Measurements from ENCODE around the gene ZNF789.

The ZNF789 gene

DNA sequence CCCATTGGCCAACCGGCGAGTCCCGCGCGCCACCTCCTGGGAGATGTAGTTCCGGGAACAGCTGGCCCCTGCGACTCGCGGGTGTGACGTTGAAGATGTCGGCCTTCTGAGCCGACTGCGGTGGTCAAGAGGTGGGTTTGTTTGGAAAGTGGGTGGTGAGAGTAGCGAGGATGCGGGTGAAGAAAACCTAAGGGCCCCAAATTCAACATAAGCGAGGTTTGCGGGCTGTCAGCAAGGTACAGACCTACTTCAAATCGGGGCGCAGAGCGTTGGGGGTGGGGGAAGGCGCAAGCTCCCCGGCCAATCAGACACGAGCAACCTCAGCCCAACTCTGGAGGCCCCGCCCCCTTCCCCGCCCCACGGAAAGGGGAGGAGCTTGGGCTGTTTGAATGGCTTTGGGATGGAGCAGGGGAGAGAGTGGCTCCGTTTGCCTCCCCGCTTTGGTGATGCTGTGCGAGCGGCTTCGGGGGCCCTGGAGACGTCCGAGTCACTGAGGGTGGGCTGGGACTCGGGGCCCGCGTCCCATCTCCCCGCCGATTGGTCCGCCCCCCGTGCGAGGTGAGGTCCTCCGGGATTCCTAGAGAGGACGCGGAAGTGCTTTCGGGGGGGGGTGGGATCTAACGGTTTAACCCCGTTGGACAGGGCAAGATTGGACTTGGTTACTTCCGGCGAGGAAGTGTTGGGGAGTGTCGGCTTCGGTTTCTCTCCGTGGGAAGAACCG is 32.1 kb downstream of the ZNF789 start, which contains the start of gene ZKSCAN5:
Gene ZKSCAN5, plus strand, starts transcription at position 60 of the 721 bp plus-strand sequence. CDS start 1,383 bp downstream, outside the sequence.
- DNase-seq (ENCODE audit: low spot score): peak; percentile 98

DNA sequence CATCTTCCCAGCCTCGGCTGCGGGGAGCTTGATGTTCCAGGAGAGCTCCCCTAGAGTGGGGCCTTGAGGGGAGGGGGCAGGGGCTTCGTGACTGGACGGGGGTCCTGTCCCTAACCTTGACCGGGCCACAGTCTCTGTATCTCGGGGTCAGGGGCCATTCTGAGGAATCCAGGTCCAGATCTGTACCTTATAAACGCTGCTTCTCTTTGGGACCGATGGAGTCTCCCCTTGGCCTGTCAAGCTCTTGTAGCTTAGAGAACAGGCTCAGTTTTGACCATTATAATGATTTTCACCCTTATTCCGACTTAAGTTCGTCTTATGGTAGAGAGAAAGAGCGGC is 32.6 kb downstream of the ZNF789 start:
- no peak for DNase-seq (ENCODE audit: low spot score)

DNA sequence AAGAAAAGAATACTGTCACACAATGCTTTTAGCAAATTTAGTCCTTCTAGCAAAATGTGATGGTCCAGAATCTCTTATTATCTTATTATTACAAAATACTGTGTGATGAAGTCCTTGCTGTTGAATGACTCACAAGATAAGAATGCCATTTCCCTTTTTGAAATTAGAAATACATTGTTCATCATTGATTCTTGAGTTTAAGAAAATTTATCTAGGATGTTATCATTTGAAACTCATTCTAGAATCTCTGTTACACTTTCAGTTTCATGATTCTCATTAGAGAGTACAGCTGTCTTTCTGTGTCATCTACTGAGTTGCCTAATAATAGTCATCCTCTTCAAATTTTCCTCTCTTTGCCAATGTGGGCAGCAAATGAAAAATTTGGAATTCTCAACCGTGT is 41.4 kb downstream of the ZNF789 start:
- DNase-seq (ENCODE audit: low spot score): no peak

DNA sequence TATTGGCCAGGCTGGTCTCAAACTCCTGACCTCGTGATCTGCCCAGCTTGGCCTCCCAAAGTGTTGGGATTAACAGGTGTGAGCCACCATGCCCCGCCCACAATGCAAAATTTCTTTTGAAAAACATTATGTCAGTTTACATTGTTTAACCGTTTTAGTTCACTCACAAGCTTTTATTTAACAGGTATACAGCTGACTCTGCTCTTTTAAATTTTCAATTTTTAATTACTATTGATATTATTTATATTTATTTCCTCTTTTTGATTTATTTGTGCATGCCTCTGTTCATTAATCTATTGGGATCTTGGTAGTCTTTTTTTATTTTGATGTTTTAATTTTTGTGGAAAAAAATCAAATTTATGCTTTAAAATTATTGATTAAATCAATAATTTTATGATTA is 48.7 kb downstream of the ZNF789 start:
- DNase-seq (ENCODE audit: low spot score): no peak

DNA sequence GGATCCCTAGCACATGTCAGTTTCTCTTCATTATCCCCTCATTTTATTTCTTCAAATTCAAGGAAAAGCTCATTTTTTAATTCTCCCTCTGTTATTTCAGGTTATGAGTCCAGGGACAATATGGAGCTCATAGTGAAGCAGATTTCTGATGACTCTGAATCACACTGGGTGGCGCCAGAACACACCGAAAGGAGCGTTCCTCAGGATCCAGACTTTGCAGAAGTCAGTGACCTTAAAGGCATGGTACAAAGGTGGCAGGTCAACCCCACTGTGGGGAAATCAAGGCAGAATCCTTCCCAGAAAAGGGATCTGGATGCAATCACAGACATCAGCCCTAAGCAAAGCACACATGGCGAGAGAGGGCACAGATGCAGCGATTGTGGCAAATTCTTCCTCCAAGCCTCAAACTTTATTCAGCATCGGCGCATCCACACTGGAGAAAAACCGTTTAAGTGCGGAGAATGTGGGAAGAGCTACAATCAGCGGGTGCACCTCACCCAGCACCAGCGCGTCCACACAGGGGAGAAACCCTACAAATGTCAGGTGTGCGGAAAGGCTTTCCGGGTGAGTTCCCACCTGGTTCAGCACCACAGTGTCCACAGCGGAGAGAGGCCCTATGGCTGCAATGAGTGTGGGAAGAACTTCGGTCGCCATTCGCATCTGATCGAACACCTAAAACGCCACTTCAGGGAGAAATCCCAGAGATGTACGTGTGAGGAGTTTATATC is 53.2 kb downstream of the ZNF789 start:
- DNase-seq (ENCODE audit: low spot score): no peak

DNA sequence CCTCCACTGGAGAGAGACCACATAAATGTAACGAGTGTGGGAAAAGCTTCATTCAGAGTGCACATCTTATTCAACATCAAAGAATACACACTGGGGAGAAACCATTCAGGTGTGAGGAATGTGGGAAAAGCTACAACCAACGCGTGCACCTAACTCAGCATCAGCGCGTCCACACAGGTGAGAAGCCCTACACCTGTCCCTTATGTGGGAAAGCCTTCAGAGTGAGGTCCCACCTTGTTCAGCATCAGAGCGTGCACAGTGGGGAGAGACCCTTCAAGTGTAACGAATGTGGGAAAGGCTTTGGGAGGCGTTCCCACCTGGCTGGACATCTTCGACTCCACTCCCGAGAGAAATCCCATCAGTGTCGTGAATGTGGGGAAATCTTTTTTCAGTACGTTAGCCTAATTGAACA is 58.7 kb downstream of the ZNF789 start:
- DNase-seq (ENCODE audit: low spot score): no peak

DNA sequence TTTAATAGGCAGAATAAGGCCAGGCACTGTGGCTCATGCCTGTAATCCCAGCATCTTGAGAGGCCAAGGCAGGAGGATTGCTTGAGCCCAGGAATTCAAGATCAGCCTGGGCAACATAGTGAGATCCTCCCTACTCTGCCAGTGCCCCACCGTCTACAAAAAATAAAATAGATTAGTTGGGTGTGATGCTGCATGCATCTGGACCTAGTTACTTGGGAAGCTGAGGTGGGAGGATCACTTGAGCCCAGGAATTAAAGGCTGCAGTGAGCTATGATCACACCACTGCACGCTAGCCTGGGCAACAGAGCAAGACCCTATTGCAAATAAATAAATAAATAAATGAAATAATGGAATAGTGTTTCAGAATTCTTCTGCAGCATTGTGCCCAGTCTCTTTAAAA is 63.0 kb downstream of the ZNF789 start:
- DNase-seq (ENCODE audit: low spot score): no peak

All from germinal center (tissue), 1 donor.